ENCODE measurements around the gene DSC3.

Gene DSC3

GRCh38 chr18:31048216-31048615 is 5.7 kb upstream of the DSC3 start:
- DNase-seq (ENCODE audit: extremely low read depth, insufficient read length), result no peak
- Histone ChIP-seq H3K36me3 (ENCODE audit: control insufficient read depth, insufficient read depth, low read length) (no peaks in the 10 kb centered on the region), H3K4me3 (replicated peaks; ENCODE audit: low read depth, low read length) (no peak overlapping the region), H3K27me3 (replicated peaks; ENCODE audit: control insufficient read depth, insufficient read depth, low read length) (no peaks in the 10 kb centered on the region)
- TF ChIP-seq CTCF (IDR thresholded peaks at IDR 0.05; ENCODE audit: insufficient read depth, low read length, poor library complexity, severe bottlenecking), result no peak

GRCh38 chr18:31046916-31047315 is 4.4 kb upstream of the DSC3 start:
- H3K36me3 ChIP-seq (ENCODE audit: control insufficient read depth, insufficient read depth, low read length), result no peaks in the 10 kb centered on the region
- DNase-seq (ENCODE audit: extremely low read depth, insufficient read length), result no peak
- no peaks in the 10 kb centered on the region for H3K27me3 ChIP-seq (replicated peaks; ENCODE audit: control insufficient read depth, insufficient read depth, low read length)
- no peak for TF ChIP-seq CTCF (IDR thresholded peaks at IDR 0.05; ENCODE audit: insufficient read depth, low read length, poor library complexity, severe bottlenecking)
- H3K4me3 ChIP-seq (replicated peaks; ENCODE audit: low read depth, low read length), result no peak overlapping the region

GRCh38 chr18:31045599-31045998 is 3.1 kb upstream of the DSC3 start:
- H3K4me3 ChIP-seq (replicated peaks; ENCODE audit: low read depth, low read length), result no peak overlapping the region
- no peak for DNase-seq (ENCODE audit: extremely low read depth, insufficient read length)
- H3K36me3 ChIP-seq (ENCODE audit: control insufficient read depth, insufficient read depth, low read length), result no peaks in the 10 kb centered on the region
- no peak for TF ChIP-seq CTCF (IDR thresholded peaks at IDR 0.05; ENCODE audit: insufficient read depth, low read length, poor library complexity, severe bottlenecking)
- no peaks in the 10 kb centered on the region for H3K27me3 ChIP-seq (replicated peaks; ENCODE audit: control insufficient read depth, insufficient read depth, low read length)

GRCh38 chr18:31044926-31045325 is 2.4 kb upstream of the DSC3 start:
- Histone ChIP-seq H3K4me3 (replicated peaks; ENCODE audit: low read depth, low read length) (no peak overlapping the region), H3K36me3 (ENCODE audit: control insufficient read depth, insufficient read depth, low read length) (no peaks in the 10 kb centered on the region), H3K27me3 (replicated peaks; ENCODE audit: control insufficient read depth, insufficient read depth, low read length) (no peaks in the 10 kb centered on the region)
- TF ChIP-seq CTCF (IDR thresholded peaks at IDR 0.05; ENCODE audit: insufficient read depth, low read length, poor library complexity, severe bottlenecking), result no peak
- no peak for DNase-seq (ENCODE audit: extremely low read depth, insufficient read length)

GRCh38 chr18:31043709-31044108 is 1.2 kb upstream of the DSC3 start:
- no peak for DNase-seq (ENCODE audit: extremely low read depth, insufficient read length)
- H3K36me3 ChIP-seq (ENCODE audit: control insufficient read depth, insufficient read depth, low read length), result no peaks in the 10 kb centered on the region
- no peaks in the 10 kb centered on the region for H3K27me3 ChIP-seq (replicated peaks; ENCODE audit: control insufficient read depth, insufficient read depth, low read length)
- no peak for TF ChIP-seq CTCF (IDR thresholded peaks at IDR 0.05; ENCODE audit: insufficient read depth, low read length, poor library complexity, severe bottlenecking)
- no peak overlapping the region for H3K4me3 ChIP-seq (replicated peaks; ENCODE audit: low read depth, low read length)

- no peak overlapping the region for H3K4me3 ChIP-seq (replicated peaks; ENCODE audit: low read depth, low read length)
These were observed 497 bp downstream of the DSC3 start for GRCh38 chr18:31042084-31042405.

More at GRCh38 chr18:31042084-31042405, 497 bp downstream of the DSC3 start:
- TF ChIP-seq CTCF (IDR thresholded peaks at IDR 0.05; ENCODE audit: insufficient read depth, low read length, poor library complexity, severe bottlenecking), result no peak
- no peak for DNase-seq (ENCODE audit: extremely low read depth, insufficient read length)
- Histone ChIP-seq H3K27me3 (replicated peaks; ENCODE audit: control insufficient read depth, insufficient read depth, low read length) (no peaks in the 10 kb centered on the region), H3K36me3 (ENCODE audit: control insufficient read depth, insufficient read depth, low read length) (no peaks in the 10 kb centered on the region)
